ENCODE measurements around the gene TMEM63C. TPM values are rescaled to one million over a fixed set of nuclear protein-coding genes. Genes with fewer than 3 reads are reported as not detected.

The TMEM63C gene
- total RNA-seq, 4 donors from 2014 or later: 20.1 to 60.2 (median 33.9) TPM

DNA sequence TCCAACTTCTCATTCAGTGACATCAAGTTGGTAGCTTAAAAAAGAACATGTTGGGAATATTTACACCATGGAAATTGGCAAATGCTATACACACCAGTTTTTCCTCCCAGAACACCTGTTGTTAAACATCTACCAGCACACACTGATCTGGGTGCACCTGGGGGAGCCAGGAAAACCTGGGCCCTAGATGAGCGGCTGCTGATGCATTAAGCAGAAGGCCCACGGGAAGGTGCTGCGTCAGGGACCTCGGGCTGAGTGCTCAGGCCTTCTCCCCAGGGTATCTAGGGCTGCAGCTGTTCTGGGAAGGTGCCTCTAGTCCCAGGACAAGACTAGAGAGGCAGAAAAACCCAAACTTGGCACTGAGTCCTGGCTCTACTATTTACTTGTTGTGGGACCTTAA lies 92.2 kb downstream of the TMEM63C start:
- TF ChIP-seq, protein P1, sequence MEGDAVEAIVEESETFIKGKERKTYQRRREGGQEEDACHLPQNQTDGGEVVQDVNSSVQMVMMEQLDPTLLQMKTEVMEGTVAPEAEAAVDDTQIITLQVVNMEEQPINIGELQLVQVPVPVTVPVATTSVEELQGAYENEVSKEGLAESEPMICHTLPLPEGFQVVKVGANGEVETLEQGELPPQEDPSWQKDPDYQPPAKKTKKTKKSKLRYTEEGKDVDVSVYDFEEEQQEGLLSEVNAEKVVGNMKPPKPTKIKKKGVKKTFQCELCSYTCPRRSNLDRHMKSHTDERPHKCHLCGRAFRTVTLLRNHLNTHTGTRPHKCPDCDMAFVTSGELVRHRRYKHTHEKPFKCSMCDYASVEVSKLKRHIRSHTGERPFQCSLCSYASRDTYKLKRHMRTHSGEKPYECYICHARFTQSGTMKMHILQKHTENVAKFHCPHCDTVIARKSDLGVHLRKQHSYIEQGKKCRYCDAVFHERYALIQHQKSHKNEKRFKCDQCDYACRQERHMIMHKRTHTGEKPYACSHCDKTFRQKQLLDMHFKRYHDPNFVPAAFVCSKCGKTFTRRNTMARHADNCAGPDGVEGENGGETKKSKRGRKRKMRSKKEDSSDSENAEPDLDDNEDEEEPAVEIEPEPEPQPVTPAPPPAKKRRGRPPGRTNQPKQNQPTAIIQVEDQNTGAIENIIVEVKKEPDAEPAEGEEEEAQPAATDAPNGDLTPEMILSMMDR (IDR thresholded peaks at IDR 0.05): no peak
- TF ChIP-seq EP300 (IDR thresholded peaks at IDR 0.05; ENCODE audit: low read depth) (no peak), POLR2A (IDR thresholded peaks at IDR 0.05) (no peak), POLR2AphosphoS5 (IDR thresholded peaks at IDR 0.05) (no peak)
- H3K36me3 ChIP-seq: no peaks in the 10 kb centered on the region
- no peaks in the 10 kb centered on the region for H3K9me3 ChIP-seq
- H3K27ac ChIP-seq: no peak overlapping the region
- H3K4me3 ChIP-seq: no peak overlapping the region
- H3K27me3 ChIP-seq: peaks cover 36% of the 10 kb centered on the region
- DNase-seq: no peak
- intact Hi-C loops (cut with DNase I; ENCODE audit: low total_unique reads) (no loop called here), in situ Hi-C loops (cut with MboI; ENCODE audit: low pct_ligation_motif_present in 1 of 4, low pct_unique_long_range_greater_than_20kb in 1 of 4, low sequenced_read_pairs in 3 of 4) (no loop called here)
- H3K4me1 ChIP-seq: peaks cover 0 to 6% (median 2%) of the 10 kb centered on the region in 4 donors
- WGBS, 2 donors (ENCODE audit: low coverage in 1 of 2): 80% methylated on average over 4 of the region's 4 CpGs; no CpG with 5 or more reads in 1 of the 2 donors

DNA sequence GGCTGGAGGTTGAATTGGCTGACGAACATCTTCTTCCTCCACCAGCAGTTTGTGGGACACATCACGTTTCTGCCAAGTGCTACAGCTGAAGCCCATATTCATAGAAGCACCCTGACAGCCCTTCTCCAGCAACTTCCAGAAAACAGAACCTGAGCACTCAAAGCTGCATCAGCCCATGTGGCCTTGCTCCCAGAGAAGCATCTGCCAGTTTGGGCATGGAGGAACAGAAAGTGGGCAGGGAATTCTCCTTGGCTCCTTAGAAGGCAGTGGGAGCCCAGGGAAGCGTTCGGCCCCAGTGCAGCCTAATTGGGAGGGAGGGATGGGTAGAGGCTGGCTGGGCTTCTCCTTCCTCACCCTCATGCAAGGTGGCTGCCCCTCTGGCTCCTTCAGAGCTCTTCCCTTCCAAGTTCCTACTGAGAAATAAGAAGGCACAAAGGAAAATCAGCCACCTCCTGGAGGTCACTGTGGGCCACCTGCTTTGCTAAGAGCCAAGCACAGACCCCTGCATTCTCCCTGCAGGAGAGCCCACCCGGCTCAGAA lies 93.5 kb downstream of the TMEM63C start:
- Histone ChIP-seq H3K4me3 (no peak overlapping the region), H3K27ac (no peak overlapping the region), H3K9me3 (no peaks in the 10 kb centered on the region), H3K4me1 (peaks cover 0 to 6% (median 2%) of the 10 kb centered on the region in 4 donors), H3K36me3 (no peaks in the 10 kb centered on the region), H3K27me3 (peaks cover 26% of the 10 kb centered on the region)
- 76% methylated on average over 5 of the region's 5 CpGs; no CpG with 5 or more reads in 1 of the 2 donors for WGBS, 2 donors (ENCODE audit: low coverage in 1 of 2)
- in situ Hi-C loops (cut with MboI; ENCODE audit: low pct_ligation_motif_present in 1 of 4, low pct_unique_long_range_greater_than_20kb in 1 of 4, low sequenced_read_pairs in 3 of 4) (no loop called here), intact Hi-C loops (cut with DNase I; ENCODE audit: low total_unique reads) (no loop called here)
- TF ChIP-seq, protein P1 (IDR thresholded peaks at IDR 0.05): no peak
- TF ChIP-seq EP300 (IDR thresholded peaks at IDR 0.05; ENCODE audit: low read depth): no peak
- no peak for TF ChIP-seq POLR2A (IDR thresholded peaks at IDR 0.05)
- TF ChIP-seq POLR2AphosphoS5 (IDR thresholded peaks at IDR 0.05): no peak
- DNase-seq: no peak

DNA sequence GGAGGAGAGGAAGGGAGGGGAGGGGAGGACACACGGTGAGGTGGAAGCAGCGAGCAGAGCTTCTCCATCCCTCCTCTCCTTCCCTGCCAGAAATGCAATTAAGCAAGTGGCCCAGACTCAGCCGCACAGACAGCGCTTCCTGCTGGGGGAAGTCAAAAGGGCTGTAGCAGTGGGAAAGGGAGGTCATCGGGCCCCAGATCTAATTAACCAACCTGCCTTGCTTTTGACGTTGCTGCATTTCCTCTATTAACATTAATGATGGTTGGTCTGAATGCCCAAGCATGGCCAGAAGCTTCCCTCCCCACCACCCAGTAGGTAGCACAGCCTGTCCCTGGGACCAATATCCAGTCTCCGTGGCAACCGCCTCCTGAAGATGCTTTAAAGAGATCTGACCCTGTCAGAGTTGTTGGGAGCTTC lies 94.0 kb downstream of the TMEM63C start:
- Histone ChIP-seq H3K4me3 (no peak overlapping the region), H3K9me3 (no peaks in the 10 kb centered on the region), H3K27ac (no peak overlapping the region), H3K36me3 (no peaks in the 10 kb centered on the region), H3K4me1 (peaks cover 0 to 6% (median 2%) of the 10 kb centered on the region in 4 donors), H3K27me3 (peaks cover 21% of the 10 kb centered on the region)
- in situ Hi-C loops (cut with MboI; ENCODE audit: low pct_ligation_motif_present in 1 of 4, low pct_unique_long_range_greater_than_20kb in 1 of 4, low sequenced_read_pairs in 3 of 4): no loop called here
- no peak for DNase-seq
- intact Hi-C loops (cut with DNase I; ENCODE audit: low total_unique reads): no loop called here
- WGBS, 2 donors (ENCODE audit: low coverage in 1 of 2): 67 to 77% methylated on average over 3 to 8 of the region's 8 CpGs
- TF ChIP-seq POLR2AphosphoS5 (IDR thresholded peaks at IDR 0.05) (no peak), POLR2A (IDR thresholded peaks at IDR 0.05) (no peak), EP300 (IDR thresholded peaks at IDR 0.05; ENCODE audit: low read depth) (no peak)
- TF ChIP-seq, protein P1 (IDR thresholded peaks at IDR 0.05): no peak

DNA sequence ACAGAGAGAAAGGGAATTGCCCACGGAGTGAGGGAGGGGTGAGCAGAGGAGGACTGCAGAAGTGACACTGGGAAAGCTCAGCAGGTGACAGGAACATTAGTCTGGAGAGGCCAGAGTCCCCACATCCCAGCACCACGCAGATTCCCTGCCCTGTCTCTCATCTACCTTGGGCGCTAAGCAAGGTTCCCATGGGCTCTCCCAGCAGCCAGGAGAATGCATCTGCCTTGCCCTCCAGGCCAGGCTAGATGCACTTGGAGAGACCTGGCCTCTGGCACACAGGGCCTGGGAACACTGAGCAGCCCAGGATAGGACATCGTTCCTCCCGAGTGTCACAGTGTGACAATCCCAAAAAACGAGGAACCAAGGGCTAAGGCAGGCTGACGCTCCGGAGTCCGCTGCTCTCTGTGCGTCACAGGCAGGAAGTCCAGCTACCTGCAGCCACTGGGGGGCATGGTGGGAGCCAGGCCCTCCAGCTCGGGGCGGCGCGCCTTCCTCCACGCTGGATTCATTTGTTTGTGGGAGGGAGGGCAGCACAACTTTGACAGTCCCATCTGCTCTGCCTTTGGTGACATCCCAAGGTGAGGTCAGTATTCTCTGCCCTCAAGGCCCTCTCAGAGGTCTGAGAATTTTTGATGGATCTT lies 94.8 kb downstream of the TMEM63C start:
- Histone ChIP-seq H3K27me3 (peaks cover 13% of the 10 kb centered on the region), H3K27ac (no peak overlapping the region), H3K4me1 (no peaks in the 10 kb centered on the region), H3K4me3 (no peak overlapping the region), H3K36me3 (no peaks in the 10 kb centered on the region), H3K9me3 (no peaks in the 10 kb centered on the region)
- TF ChIP-seq, protein P1 (IDR thresholded peaks at IDR 0.05): no peak
- TF ChIP-seq POLR2AphosphoS5 (IDR thresholded peaks at IDR 0.05) (no peak), POLR2A (IDR thresholded peaks at IDR 0.05) (no peak)
- no peak for DNase-seq
- intact Hi-C loops (cut with DNase I; ENCODE audit: low total_unique reads) (no loop called here), in situ Hi-C loops (cut with MboI; ENCODE audit: low pct_ligation_motif_present in 1 of 4, low pct_unique_long_range_greater_than_20kb in 1 of 4, low sequenced_read_pairs in 3 of 4) (no loop called here)
- 87 to 88% methylated on average over 8 to 14 of the region's 15 CpGs for WGBS, 2 donors (ENCODE audit: low coverage in 1 of 2)
